Thoracic aorta (tissue), 2 donors: ENCODE data around the gene RFESD. TPM values are rescaled to one million over a fixed set of nuclear protein-coding genes. Genes with fewer than 3 reads are reported as not detected.

Source experiments
- ATAC-seq: fragments of 150-250 bp; one replicate; pipeline ENCODE4 v1.8.0; 2017; ENCODE audit warnings: low read depth; ENCODE audit not compliant: insufficient number of reproducible peaks, low FRiP score
- DNase-seq: peaks from one replicate; pipeline ENCODE4 v3.0.0-alpha.2; 2020; ENCODE audit warnings: low spot score
- H3K27ac ChIP-seq, 2 donors: fragments of 200-600 bp; sonication (generic); 1 replicate in 1 of 2; 2 replicates in 1 of 2; pipeline ENCODE4 v1.5.1; 2016; ENCODE audit warnings: mild to moderate bottlenecking in 2 of 2, moderate library complexity in 2 of 2
- H3K27me3 ChIP-seq: fragments of 200-600 bp; sonication (generic); replicated peaks from 2 replicates; pipeline ENCODE4 v1.6.0; 2016; ENCODE audit warnings: mild to moderate bottlenecking; ENCODE audit not compliant: insufficient read depth
- H3K36me3 ChIP-seq: fragments of 200-600 bp; sonication (generic); one replicate; pipeline ENCODE4 v1.5.1; 2016
- H3K4me1 ChIP-seq, 2 donors: fragments of 200-600 bp; sonication (generic); 1 replicate in 1 of 2; 2 replicates in 1 of 2; pipeline versions ENCODE4 v1.5.1 to v1.6.0; 2016; ENCODE audit warnings: low read depth in 2 of 2, mild to moderate bottlenecking in 1 of 2; ENCODE audit not compliant: control insufficient read depth in 1 of 2
- H3K4me3 ChIP-seq: fragments of 200-600 bp; sonication (generic); 2 replicates; pipeline ENCODE4 v1.5.1; 2016; ENCODE audit warnings: mild to moderate bottlenecking
- H3K9me3 ChIP-seq: fragments of 200-600 bp; sonication (generic); 2 replicates; pipeline ENCODE4 v1.5.1; 2016
- total RNA-seq, 2 donors: library from RNA; depleted of rRNA; stranded (reverse); fragments of >200 nt; gene quantifications; one replicate each; pipeline versions ENCODE4 v1.1.0 to v1.2.3, GENCODE V29; 2016
- TF ChIP-seq, protein P1 (sequence below): fragments of 200-600 bp; sonication (generic); IDR thresholded peaks from one replicate; pipeline ENCODE4 v1.5.1; 2019; ENCODE audit warnings: antibody characterized with exemption

The RFESD gene
- total RNA-seq, 2 donors from 2014 or later = 0.85 to 11.1 TPM

DNA sequence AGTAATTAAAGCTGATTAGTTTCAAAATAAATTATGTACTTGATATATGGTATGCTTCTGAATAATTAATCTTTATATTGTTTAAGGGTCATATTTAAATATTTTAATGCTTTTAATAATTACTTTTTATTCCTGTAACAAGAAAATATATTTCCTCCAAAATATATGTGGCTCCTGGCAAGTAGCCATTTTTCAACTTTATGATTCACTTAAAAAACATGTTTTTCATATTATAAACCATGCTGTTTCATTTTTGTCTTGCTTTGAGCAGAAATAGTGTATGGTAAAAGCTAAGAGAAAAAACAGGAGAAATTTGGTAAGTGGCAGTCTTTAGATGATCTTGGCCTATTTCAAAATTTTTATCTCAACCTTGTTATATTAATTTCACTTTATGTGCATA, 21.6 kb downstream of the RFESD start:
- H3K4me1 ChIP-seq = peaks cover 3 to 15% of the 10 kb centered on the region in 2 donors
- DNase-seq = no peak
- TF ChIP-seq, protein P1, sequence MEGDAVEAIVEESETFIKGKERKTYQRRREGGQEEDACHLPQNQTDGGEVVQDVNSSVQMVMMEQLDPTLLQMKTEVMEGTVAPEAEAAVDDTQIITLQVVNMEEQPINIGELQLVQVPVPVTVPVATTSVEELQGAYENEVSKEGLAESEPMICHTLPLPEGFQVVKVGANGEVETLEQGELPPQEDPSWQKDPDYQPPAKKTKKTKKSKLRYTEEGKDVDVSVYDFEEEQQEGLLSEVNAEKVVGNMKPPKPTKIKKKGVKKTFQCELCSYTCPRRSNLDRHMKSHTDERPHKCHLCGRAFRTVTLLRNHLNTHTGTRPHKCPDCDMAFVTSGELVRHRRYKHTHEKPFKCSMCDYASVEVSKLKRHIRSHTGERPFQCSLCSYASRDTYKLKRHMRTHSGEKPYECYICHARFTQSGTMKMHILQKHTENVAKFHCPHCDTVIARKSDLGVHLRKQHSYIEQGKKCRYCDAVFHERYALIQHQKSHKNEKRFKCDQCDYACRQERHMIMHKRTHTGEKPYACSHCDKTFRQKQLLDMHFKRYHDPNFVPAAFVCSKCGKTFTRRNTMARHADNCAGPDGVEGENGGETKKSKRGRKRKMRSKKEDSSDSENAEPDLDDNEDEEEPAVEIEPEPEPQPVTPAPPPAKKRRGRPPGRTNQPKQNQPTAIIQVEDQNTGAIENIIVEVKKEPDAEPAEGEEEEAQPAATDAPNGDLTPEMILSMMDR = no peak
- no peak overlapping the region for H3K4me3 ChIP-seq
- no peak for ATAC-seq
- no peaks in the 10 kb centered on the region for H3K9me3 ChIP-seq
- H3K27ac ChIP-seq = no peak overlapping the region
- H3K36me3 ChIP-seq = no peaks in the 10 kb centered on the region
- no peaks in the 10 kb centered on the region for H3K27me3 ChIP-seq

DNA sequence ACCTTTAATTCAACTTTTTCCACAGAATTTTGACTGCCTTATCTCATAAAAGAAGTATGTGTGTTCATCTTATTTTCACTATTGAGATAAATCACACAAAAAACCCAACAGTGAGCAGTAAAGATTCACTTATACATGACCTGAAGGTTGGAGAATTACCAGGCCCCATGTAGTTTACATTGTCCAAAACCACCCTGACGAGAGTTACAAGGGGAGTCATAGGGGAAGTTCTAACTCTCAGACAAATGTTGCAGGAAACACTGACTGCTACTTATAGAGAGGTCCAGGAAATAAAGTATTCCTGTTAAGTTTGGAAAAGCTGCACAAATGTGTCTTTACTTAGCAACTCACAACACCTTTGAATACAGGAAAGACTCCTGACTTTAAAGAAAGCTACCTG, 22.2 kb downstream of the RFESD start:
- no peak for DNase-seq
- no peak overlapping the region for H3K4me3 ChIP-seq
- H3K36me3 ChIP-seq = no peaks in the 10 kb centered on the region
- H3K4me1 ChIP-seq = peaks cover 3 to 15% of the 10 kb centered on the region in 2 donors
- no peak overlapping the region for H3K27ac ChIP-seq
- TF ChIP-seq, protein P1 = no peak
- no peak for ATAC-seq
- H3K27me3 ChIP-seq = no peaks in the 10 kb centered on the region
- no peaks in the 10 kb centered on the region for H3K9me3 ChIP-seq

DNA sequence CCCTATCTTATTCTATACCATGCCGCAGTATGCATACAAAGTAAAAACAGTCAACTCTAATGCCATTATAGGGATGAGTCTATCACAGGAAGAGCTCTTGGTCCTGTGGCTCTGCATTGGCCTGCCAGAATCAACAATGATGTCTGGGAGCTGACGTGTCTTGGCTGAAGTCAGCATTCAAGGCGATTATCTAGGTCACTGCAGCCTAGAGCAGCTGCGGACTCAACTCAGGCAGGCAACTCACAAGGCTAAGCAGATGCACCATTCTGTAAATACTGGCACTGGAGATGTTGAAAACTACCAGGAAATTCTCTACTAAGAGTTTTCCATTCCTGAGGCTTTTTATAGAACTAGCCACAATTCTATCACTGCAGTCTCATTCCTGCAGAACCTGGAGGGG, 23.0 kb downstream of the RFESD start:
- ATAC-seq (no peak), DNase-seq (peak; percentile 12)
- H3K27me3 ChIP-seq = no peaks in the 10 kb centered on the region
- H3K9me3 ChIP-seq = no peaks in the 10 kb centered on the region
- H3K36me3 ChIP-seq = no peaks in the 10 kb centered on the region
- TF ChIP-seq, protein P1 = no peak
- peaks cover 3 to 15% of the 10 kb centered on the region in 2 donors for H3K4me1 ChIP-seq
- H3K4me3 ChIP-seq = no peak overlapping the region
- H3K27ac ChIP-seq = no peak overlapping the region

DNA sequence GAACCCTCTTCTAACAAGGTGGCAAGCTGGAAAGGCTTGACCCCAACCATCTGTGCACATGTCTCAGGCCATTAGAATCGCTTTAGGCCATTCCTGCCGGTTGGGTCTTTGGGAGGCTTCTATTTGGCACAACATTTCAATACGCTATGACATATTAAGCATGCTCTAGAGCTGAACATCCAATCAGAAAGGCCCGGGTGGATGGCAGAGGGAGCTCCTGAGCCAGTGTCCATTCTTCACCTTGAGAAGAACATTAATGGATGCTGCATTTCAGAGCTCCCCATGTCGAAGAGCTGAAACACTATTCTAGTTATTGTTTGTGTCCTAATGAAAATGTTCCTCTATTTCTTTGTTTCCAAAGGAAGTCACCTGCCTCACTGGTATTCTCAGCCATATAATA, 23.4 kb downstream of the RFESD start:
- Histone ChIP-seq H3K9me3 (no peaks in the 10 kb centered on the region), H3K27me3 (no peaks in the 10 kb centered on the region), H3K4me1 (peaks cover 3 to 15% of the 10 kb centered on the region in 2 donors), H3K4me3 (no peak overlapping the region), H3K36me3 (no peaks in the 10 kb centered on the region), H3K27ac (no peak overlapping the region)
- TF ChIP-seq, protein P1 = no peak
- ATAC-seq (no peak), DNase-seq (no peak)

DNA sequence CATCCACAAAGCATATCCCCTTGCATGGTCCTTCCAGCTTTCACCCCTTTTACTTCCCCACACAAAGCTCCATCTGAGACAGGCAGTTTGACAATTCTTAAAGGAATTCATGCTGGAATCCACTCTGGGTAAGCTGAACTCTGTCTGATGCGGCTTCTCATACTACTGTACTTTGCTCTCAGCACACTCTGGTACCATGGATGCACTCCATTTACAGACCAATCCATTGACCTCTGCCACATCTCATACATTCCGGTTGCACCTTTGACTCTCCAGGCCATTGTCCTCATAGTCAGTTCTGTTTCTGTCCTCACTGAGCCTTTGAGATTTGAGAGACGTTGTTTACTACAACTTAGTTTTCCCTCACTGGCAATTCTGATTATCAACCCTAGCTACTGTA, 24.0 kb downstream of the RFESD start:
- Histone ChIP-seq H3K9me3 (no peaks in the 10 kb centered on the region), H3K4me1 (peaks cover 3 to 15% of the 10 kb centered on the region in 2 donors), H3K4me3 (no peak overlapping the region), H3K27me3 (no peaks in the 10 kb centered on the region), H3K27ac (no peak overlapping the region), H3K36me3 (no peaks in the 10 kb centered on the region)
- ATAC-seq (no peak), DNase-seq (no peak)
- TF ChIP-seq, protein P1 = no peak
